Sigmoid colon (tissue), 4 donors: Measurements from ENCODE around the gene KYAT1.

ENCODE experiments used
- EP300 ChIP-seq, 4 donors: sonication (generic); formaldehyde crosslinking; IDR thresholded peaks; one replicate each; pipeline ENCODE4 v1.6.1; 2017; ENCODE audit warnings: antibody characterized with exemption in 4 of 4
- POLR2A ChIP-seq, 2 donors: fragments of 450-650 bp; IDR thresholded peaks; one replicate each; pipeline ENCODE4 v1.6.1; 2016; ENCODE audit warnings: antibody characterized with exemption in 2 of 2, mild to moderate bottlenecking in 2 of 2, moderate library complexity in 2 of 2
- TF ChIP-seq, protein P1 (sequence below), 4 experiments: fragments of 450-650 bp in 3 of 4; fragments of 200-600 bp in 1 of 4; IDR thresholded peaks; one replicate each; pipeline ENCODE4 v1.5.1; 2016 to 2019; ENCODE audit warnings: antibody characterized with exemption in 4 of 4, mild to moderate bottlenecking in 3 of 4, moderate library complexity in 2 of 4

DNA sequence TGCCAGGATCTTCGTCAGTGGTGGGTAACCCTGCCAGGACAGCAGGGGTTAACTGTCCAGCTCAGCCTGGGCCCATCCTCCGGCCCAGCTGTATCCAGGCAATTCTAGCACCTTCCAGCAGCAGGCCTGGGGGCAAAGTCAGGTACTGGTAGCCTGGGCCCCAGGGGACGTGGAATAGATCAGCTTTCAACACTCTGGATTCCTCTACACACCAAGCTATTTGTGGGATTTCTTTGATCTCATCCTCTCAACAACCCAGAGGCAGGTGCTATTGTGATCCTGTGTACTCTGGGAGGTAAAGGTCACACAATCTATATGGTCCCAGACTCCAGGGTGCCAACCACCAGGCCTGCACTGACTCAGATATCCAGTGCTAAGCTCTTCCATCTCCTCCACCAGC lies 43.4 kb downstream of the KYAT1 start:
- TF ChIP-seq, protein P1, sequence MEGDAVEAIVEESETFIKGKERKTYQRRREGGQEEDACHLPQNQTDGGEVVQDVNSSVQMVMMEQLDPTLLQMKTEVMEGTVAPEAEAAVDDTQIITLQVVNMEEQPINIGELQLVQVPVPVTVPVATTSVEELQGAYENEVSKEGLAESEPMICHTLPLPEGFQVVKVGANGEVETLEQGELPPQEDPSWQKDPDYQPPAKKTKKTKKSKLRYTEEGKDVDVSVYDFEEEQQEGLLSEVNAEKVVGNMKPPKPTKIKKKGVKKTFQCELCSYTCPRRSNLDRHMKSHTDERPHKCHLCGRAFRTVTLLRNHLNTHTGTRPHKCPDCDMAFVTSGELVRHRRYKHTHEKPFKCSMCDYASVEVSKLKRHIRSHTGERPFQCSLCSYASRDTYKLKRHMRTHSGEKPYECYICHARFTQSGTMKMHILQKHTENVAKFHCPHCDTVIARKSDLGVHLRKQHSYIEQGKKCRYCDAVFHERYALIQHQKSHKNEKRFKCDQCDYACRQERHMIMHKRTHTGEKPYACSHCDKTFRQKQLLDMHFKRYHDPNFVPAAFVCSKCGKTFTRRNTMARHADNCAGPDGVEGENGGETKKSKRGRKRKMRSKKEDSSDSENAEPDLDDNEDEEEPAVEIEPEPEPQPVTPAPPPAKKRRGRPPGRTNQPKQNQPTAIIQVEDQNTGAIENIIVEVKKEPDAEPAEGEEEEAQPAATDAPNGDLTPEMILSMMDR (IDR thresholded peaks at IDR 0.05), result no peak
- TF ChIP-seq POLR2A (IDR thresholded peaks at IDR 0.05), result no peak
- TF ChIP-seq EP300 (IDR thresholded peaks at IDR 0.05), result no peak
